Measurements from ENCODE around the gene PARP11. TPM values are rescaled to one million over a fixed set of nuclear protein-coding genes. Genes with fewer than 3 reads are reported as not detected.

PARP11 gene, protein sequence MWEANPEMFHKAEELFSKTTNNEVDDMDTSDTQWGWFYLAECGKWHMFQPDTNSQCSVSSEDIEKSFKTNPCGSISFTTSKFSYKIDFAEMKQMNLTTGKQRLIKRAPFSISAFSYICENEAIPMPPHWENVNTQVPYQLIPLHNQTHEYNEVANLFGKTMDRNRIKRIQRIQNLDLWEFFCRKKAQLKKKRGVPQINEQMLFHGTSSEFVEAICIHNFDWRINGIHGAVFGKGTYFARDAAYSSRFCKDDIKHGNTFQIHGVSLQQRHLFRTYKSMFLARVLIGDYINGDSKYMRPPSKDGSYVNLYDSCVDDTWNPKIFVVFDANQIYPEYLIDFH
- 4.1 and 9.1 TPM in 2 replicates for polyA plus RNA-seq

GRCh38 chr12:3872800-3873636, at the start of gene PARP11:
Gene PARP11, minus strand, starts transcription at chr12:3873399. Its CDS starts 170 bp downstream, at chr12:3873229.

Other genes starting within 250 kb of the PARP11 start
- 1.6 TPM in 1 of 2 replicates, not detected in the other for gene CRACR2A, start 120.3 kb downstream of the PARP11 start, polyA plus RNA-seq